Lung (tissue), 12 donors: ENCODE data around the gene HOXC5. TPM values are rescaled to one million over a fixed set of nuclear protein-coding genes. Genes with fewer than 3 reads are reported as not detected.
A peak's percentile ranks its signal among the peaks of the same experiment; 100 is the strongest.

Experiments
- ATAC-seq: fragments of 200-7000 bp; cut with Tn5 transposase; one replicate; pipeline ENCODE4 v1.9.1; 2020; ENCODE audit warnings: moderate number of reproducible peaks; ENCODE audit not compliant: insufficient read depth, low FRiP score
- DNase-seq, 3 donors: peaks; one replicate each; pipeline ENCODE4 v3.0.0-alpha.2; 2013 to 2017
- H3K27ac ChIP-seq, 2 donors: one replicate each; pipeline ENCODE4 v1.5.1; 2013; ENCODE audit warnings: mild to moderate bottlenecking in 2 of 2, moderate library complexity in 2 of 2, control low read depth in 1 of 2, inconsistent platforms in 1 of 2, low read depth in 1 of 2, low read length in 1 of 2
- H3K27me3 ChIP-seq, 3 donors: one replicate each; pipeline ENCODE4 v1.5.1; 2013; ENCODE audit warnings: low read length in 2 of 3; ENCODE audit not compliant: control insufficient read depth in 3 of 3, insufficient read depth in 3 of 3
- H3K36me3 ChIP-seq, 4 donors: one replicate each; pipeline ENCODE4 v1.5.1; 2013; ENCODE audit warnings: low read length in 4 of 4, mild to moderate bottlenecking in 1 of 4, moderate library complexity in 1 of 4; ENCODE audit not compliant: control insufficient read depth in 4 of 4, insufficient read depth in 4 of 4
- H3K4me1 ChIP-seq, 5 donors: one replicate each; pipeline ENCODE4 v1.5.1; 2013; ENCODE audit warnings: low read length in 5 of 5, mild to moderate bottlenecking in 2 of 5, moderate library complexity in 1 of 5; ENCODE audit not compliant: control insufficient read depth in 5 of 5, insufficient read depth in 5 of 5
- H3K4me3 ChIP-seq: one replicate; pipeline ENCODE4 v1.5.1; 2013; ENCODE audit warnings: mild to moderate bottlenecking, control low read depth, moderate library complexity
- H3K9ac ChIP-seq, 2 donors: one replicate each; pipeline ENCODE4 v1.5.1; 2013; ENCODE audit warnings: low read length in 2 of 2, control low read depth in 1 of 2; ENCODE audit not compliant: insufficient read depth in 1 of 2
- H3K9me3 ChIP-seq, 4 donors: one replicate each; pipeline ENCODE4 v1.5.1; 2013; ENCODE audit warnings: low read length in 3 of 4, mild to moderate bottlenecking in 1 of 4, moderate library complexity in 1 of 4; ENCODE audit not compliant: control insufficient read depth in 4 of 4, insufficient read depth in 3 of 4
- CTCF ChIP-seq: IDR thresholded peaks from 2 replicates; pipeline ENCODE4 v1.5.1; 2012; ENCODE audit warnings: mild to moderate bottlenecking; ENCODE audit errors: control extremely low read depth, extremely low read depth
- WGBS, 2 donors: extraction: QIAGEN DNeasy Blood & Tissue Kit; methylation state at CpG; one replicate each; pipeline ENCODE4 v1.1.7; 2013; 5-methylcytosine and 5-hydroxymethylcytosine counted together
- polyA plus RNA-seq, 2 donors: library from polyadenylated mRNA; stranded (reverse); fragments of 200-250 nt; gene quantifications; one replicate each; pipeline ENCODE4 v1.2.1, GENCODE V29; 2013
- total RNA-seq, 2 donors: library from RNA; depleted of rRNA in 1 of 2; stranded (reverse); fragments of >200 nt in 1 of 2; gene quantifications; one replicate each; pipeline ENCODE4 v1.2.1, GENCODE V29; 2014 to 2021
- donor health status: control.
- donor health status: control.
- donor health status: Bipolar disorder and iron deficiency.
- donor health status: healthy.
- donor health status: DM: yes; HTN: yes; CAD: no.

The HOXC5 gene
- total and polyA plus RNA-seq, 4 donors = 0.08 to 0.26 (median 0.17) TPM

DNA sequence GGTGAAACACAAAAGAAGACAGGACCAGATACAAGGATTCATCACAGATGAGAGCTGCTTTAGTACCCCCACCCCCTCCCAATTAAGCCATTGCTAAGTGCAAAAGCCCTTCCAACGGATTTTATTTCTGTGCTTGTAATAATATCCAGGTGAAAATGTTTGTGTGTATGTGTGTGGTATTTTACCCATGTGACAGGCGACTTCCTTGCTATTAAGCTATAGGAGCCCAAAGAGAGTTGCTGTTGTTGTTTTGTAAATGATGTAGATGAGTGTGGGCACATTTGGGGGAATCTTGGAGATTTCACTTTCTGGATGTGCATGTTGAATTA, 17.6 kb downstream of the HOXC5 start:
- ATAC-seq (no peak), DNase-seq (peak in 1 of 3 donors; percentile 30)
- Histone ChIP-seq H3K9me3 (peaks cover 0 to 7% (median 0%) of the 10 kb centered on the region in 4 donors), H3K27ac (no peak overlapping the region), H3K9ac (no peak overlapping the region), H3K36me3 (no peaks in the 10 kb centered on the region), H3K4me3 (no peak overlapping the region), H3K27me3 (peaks cover 7 to 91% (median 72%) of the 10 kb centered on the region in 3 donors), H3K4me1 (peaks cover 0 to 52% (median 13%) of the 10 kb centered on the region in 5 donors)
- no peak for TF ChIP-seq CTCF
- WGBS, 2 donors = 21 to 37% methylated on average over 2 of the region's 2 CpGs

GRCh38 chr12:54051026-54051842, 18.4 kb downstream of the HOXC5 start:
- Histone ChIP-seq H3K36me3 (no peaks in the 10 kb centered on the region), H3K9me3 (peaks cover 0 to 7% (median 0%) of the 10 kb centered on the region in 4 donors), H3K27ac (no peak overlapping the region), H3K9ac (no peak overlapping the region), H3K4me1 (peaks cover 0 to 59% (median 14%) of the 10 kb centered on the region in 5 donors), H3K27me3 (peaks cover 7 to 91% (median 70%) of the 10 kb centered on the region in 3 donors), H3K4me3 (no peak overlapping the region)
- WGBS, 2 donors = 26 to 44% methylated on average over 12 of the region's 12 CpGs
- no peak for TF ChIP-seq CTCF
- ATAC-seq (no peak), DNase-seq (no peak)

- peaks cover 7 to 87% (median 69%) of the 10 kb centered on the region in 3 donors for H3K27me3 ChIP-seq
- H3K4me1 ChIP-seq = peaks cover 0 to 56% (median 11%) of the 10 kb centered on the region in 5 donors
- H3K27ac ChIP-seq = no peak overlapping the region
- ATAC-seq = no peak
- no peaks in the 10 kb centered on the region for H3K36me3 ChIP-seq
- H3K4me3 ChIP-seq = no peak overlapping the region
- TF ChIP-seq CTCF = no peak
- peak overlapping the region in 1 of 2 donors; percentile 38 for H3K9ac ChIP-seq
- H3K9me3 ChIP-seq = peaks cover 0 to 7% (median 0%) of the 10 kb centered on the region in 4 donors
- DNase-seq = peak; percentile 59 to 72 (median 65)
- 7 to 26% methylated on average over 24 of the region's 24 CpGs for WGBS, 2 donors
These were observed 19.1 kb downstream of the HOXC5 start for GRCh38 chr12:54051874-54052437.
